HepG2 (cell line): ENCODE measurements around the gene ANXA9. TPM values are rescaled to one million over a fixed set of nuclear protein-coding genes. Genes with fewer than 3 reads are reported as not detected.

Experiments used
- CREM ChIP-seq, 2 experiments: sonication (generic) in 1 of 2; formaldehyde crosslinking in 1 of 2; IDR thresholded peaks; 2 replicates each; pipeline versions ENCODE4 v1.4.0 to v1.6.1; 2016 to 2020; ENCODE audit warnings: antibody characterized with exemption in 1 of 2, mild to moderate bottlenecking in 1 of 2, missing genetic modification reagents in 1 of 2
- KAT8 ChIP-seq: IDR thresholded peaks from 2 replicates; pipeline ENCODE4 v1.6.1; 2016; ENCODE audit warnings: missing genetic modification reagents, missing compliant biosample characterization
- KLF13 ChIP-seq: sonication (generic); formaldehyde crosslinking; IDR thresholded peaks from 2 replicates; pipeline ENCODE4 v1.4.0; 2020; ENCODE audit warnings: mild to moderate bottlenecking, missing genetic modification reagents
- MBNL3 ChIP-seq: fragments of 250-450 bp; sonication (Bioruptor Pico); conservative IDR thresholded peaks from 2 replicates; pipeline ENCODE4 v1.8.0; 2022; ENCODE audit warnings: mild to moderate bottlenecking, inconsistent platforms
- PRPF4 ChIP-seq: fragments of 200-400 bp; formaldehyde crosslinking; IDR thresholded peaks from 2 replicates; pipeline ENCODE4 v1.6.1; 2016; ENCODE audit warnings: low read length, low read depth; ENCODE audit not compliant: poor library complexity, severe bottlenecking
- RBM22 ChIP-seq: fragments of 200-400 bp; formaldehyde crosslinking; optimal IDR thresholded peaks from 2 replicates; pipeline ENCODE3; 2017; ENCODE audit warnings: mild to moderate bottlenecking, low read length, moderate library complexity
- U2AF2 ChIP-seq: fragments of 200-400 bp; formaldehyde crosslinking; IDR thresholded peaks from 2 replicates; pipeline ENCODE4 v1.6.1; 2017; ENCODE audit warnings: low read depth, mild to moderate bottlenecking, low read length
- ZKSCAN1 ChIP-seq: fragments of 150-350 bp; IDR thresholded peaks from 2 replicates; pipeline ENCODE4 v1.6.1; 2014; ENCODE audit warnings: low read length
- ZNF335 ChIP-seq: sonication (generic); formaldehyde crosslinking; IDR thresholded peaks from 2 replicates; pipeline ENCODE4 v1.4.0; 2020; ENCODE audit warnings: missing genetic modification reagents
- ZNF644 ChIP-seq: IDR thresholded peaks from 2 replicates; pipeline ENCODE4 v1.6.1; 2016; ENCODE audit warnings: low read depth
- ZNF766 ChIP-seq: sonication (generic); formaldehyde crosslinking; IDR thresholded peaks from 2 replicates; pipeline ENCODE4 v1.5.0; 2020; ENCODE audit warnings: missing genetic modification reagents, borderline replicate concordance
- ZNF792 ChIP-seq: IDR thresholded peaks from 2 replicates; pipeline ENCODE4 v1.6.1; 2016
- polyA plus RNA-seq, 8 experiments: library from polyadenylated mRNA; depleted of rRNA in 3 of 8; stranded (reverse) in 7 of 8; unstranded in 1 of 8; fragments of >200 nt; fragmentation: Illumina TruSeq in 4 of 8; extraction: Trizol in 4 of 8; gene quantifications; 2 replicates each; pipeline versions ENCODE4 v1.2.1 to v1.2.3, GENCODE V29; 2011 to 2016; ENCODE audit warnings: low read depth in 4 of 8, missing spikeins in 1 of 8, mixed read lengths in 1 of 8; ENCODE audit not compliant: insufficient read depth in 1 of 8
- total RNA-seq, 5 experiments: library from RNA; depleted of rRNA; stranded (reverse); fragments of >200 nt; fragmentation: Illumina TruSeq; extraction: Trizol; gene quantifications; 2 replicates each; pipeline ENCODE4 v1.2.3, GENCODE V29; 2016; ENCODE audit warnings: low read depth in 1 of 5
- TF ChIP-seq, protein P1 (sequence below): sonication (generic); formaldehyde crosslinking; IDR thresholded peaks from 2 replicates; pipeline ENCODE4 v1.8.1; 2023; ENCODE audit warnings: mild to moderate bottlenecking, inconsistent platforms, moderate library complexity, missing genetic modification reagents, borderline replicate concordance
- TF ChIP-seq, protein P2 (sequence below): sonication (generic); formaldehyde crosslinking; IDR thresholded peaks from 2 replicates; pipeline ENCODE4 v1.5.0; 2020; ENCODE audit warnings: mild to moderate bottlenecking, missing genetic modification reagents
- TF ChIP-seq, protein P3 (sequence below): sonication (generic); formaldehyde crosslinking; IDR thresholded peaks from 2 replicates; pipeline ENCODE4 v1.4.0; 2020; ENCODE audit warnings: mild to moderate bottlenecking, missing genetic modification reagents
- TF ChIP-seq, protein P4 (sequence below): sonication (generic); formaldehyde crosslinking; conservative IDR thresholded peaks from 2 replicates; pipeline ENCODE4 v1.4.0; 2020; ENCODE audit warnings: mild to moderate bottlenecking, missing genetic modification reagents, moderate library complexity

ANXA9 gene
- total and polyA plus RNA-seq, 2 of the 13 experiments (the other 11 are each of a cell fraction or from before 2014, with no cell fraction given), result 13.3 to 23.9 TPM

DNA sequence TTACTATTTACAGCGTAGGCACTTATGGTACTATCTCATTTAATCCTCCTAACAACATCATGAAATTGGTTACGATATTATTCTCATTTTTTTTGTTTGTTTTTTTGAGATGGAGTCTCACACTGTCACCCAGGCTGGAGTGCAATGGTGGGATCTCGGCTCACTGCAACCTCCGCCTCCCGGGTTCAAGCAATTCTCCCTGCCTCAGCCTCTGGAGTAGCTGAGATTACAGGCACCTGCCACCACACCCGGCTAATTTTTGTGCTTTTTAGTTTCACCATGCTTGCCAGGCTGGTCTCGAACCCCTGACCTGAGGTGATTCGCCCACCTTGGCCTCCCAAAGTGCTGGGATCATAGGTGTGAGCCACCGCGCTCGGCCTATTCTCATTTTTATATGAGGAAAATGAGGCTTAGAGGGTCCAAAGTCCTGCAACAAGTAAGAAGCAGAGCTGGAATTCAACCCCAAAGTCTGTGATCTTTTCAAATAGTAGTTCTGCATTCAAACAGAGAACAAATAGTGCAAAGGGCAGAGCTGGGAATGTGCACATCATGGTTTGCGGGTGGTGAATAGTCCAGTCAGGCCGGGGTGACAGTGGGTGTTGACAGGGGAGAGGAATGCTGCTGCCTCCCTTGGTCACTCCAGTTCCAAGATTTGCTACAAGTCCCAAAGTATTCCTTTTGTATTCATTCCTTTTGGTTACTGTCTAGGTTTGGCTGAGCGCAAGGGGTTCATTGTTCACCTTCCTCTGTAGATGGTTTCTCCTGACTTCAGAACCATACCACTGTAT, 30.8 kb downstream of the ANXA9 start (continued):
- TF ChIP-seq, protein P1, sequence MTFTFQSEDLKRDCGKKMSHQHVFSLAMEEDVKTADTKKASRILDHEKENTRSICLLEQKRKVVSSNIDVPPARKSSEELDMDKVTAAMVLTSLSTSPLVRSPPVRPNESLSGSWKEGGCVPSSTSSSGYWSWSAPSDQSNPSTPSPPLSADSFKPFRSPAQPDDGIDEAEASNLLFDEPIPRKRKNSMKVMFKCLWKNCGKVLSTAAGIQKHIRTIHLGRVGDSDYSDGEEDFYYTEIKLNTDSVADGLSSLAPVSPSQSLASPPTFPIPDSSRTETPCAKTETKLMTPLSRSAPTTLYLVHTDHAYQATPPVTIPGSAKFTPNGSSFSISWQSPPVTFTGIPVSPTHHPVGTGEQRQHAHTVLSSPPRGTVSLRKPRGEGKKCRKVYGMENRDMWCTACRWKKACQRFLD, result no peak
- TF ChIP-seq ZNF792 (CRISPR knock-in tag), result peak; percentile 10; the same call in 1 of the 2 replicates
- no peak for TF ChIP-seq MBNL3 (CRISPR knock-in tag)
- peak; percentile 44 for TF ChIP-seq KAT8
- TF ChIP-seq ZNF335 (CRISPR knock-in tag), result no peak
- TF ChIP-seq ZNF766 (CRISPR knock-in tag), result no peak
- TF ChIP-seq, protein P2, sequence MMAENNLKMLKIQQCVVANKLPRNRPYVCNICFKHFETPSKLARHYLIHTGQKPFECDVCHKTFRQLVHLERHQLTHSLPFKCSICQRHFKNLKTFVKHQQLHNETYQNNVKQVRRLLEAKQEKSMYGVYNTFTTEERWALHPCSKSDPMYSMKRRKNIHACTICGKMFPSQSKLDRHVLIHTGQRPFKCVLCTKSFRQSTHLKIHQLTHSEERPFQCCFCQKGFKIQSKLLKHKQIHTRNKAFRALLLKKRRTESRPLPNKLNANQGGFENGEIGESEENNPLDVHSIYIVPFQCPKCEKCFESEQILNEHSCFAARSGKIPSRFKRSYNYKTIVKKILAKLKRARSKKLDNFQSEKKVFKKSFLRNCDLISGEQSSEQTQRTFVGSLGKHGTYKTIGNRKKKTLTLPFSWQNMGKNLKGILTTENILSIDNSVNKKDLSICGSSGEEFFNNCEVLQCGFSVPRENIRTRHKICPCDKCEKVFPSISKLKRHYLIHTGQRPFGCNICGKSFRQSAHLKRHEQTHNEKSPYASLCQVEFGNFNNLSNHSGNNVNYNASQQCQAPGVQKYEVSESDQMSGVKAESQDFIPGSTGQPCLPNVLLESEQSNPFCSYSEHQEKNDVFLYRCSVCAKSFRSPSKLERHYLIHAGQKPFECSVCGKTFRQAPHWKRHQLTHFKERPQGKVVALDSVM, result peak; percentile 47; the same call in 1 of the 2 replicates
- peak; percentile 79 for TF ChIP-seq CREM (IDR thresholded peaks at IDR 0.05)
- no peak for TF ChIP-seq CREM (CRISPR knock-in tag; IDR thresholded peaks at IDR 0.05)
- TF ChIP-seq U2AF2, result no peak
- TF ChIP-seq, protein P3, sequence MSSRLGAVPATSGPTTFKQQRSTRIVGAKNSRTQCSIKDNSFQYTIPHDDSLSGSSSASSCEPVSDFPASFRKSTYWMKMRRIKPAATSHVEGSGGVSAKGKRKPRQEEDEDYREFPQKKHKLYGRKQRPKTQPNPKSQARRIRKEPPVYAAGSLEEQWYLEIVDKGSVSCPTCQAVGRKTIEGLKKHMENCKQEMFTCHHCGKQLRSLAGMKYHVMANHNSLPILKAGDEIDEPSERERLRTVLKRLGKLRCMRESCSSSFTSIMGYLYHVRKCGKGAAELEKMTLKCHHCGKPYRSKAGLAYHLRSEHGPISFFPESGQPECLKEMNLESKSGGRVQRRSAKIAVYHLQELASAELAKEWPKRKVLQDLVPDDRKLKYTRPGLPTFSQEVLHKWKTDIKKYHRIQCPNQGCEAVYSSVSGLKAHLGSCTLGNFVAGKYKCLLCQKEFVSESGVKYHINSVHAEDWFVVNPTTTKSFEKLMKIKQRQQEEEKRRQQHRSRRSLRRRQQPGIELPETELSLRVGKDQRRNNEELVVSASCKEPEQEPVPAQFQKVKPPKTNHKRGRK, result no peak
- TF ChIP-seq PRPF4, result no peak
- peak; percentile 46; the same call in 1 of the 2 replicates for TF ChIP-seq ZNF644 (CRISPR knock-in tag)
- TF ChIP-seq, protein P4, sequence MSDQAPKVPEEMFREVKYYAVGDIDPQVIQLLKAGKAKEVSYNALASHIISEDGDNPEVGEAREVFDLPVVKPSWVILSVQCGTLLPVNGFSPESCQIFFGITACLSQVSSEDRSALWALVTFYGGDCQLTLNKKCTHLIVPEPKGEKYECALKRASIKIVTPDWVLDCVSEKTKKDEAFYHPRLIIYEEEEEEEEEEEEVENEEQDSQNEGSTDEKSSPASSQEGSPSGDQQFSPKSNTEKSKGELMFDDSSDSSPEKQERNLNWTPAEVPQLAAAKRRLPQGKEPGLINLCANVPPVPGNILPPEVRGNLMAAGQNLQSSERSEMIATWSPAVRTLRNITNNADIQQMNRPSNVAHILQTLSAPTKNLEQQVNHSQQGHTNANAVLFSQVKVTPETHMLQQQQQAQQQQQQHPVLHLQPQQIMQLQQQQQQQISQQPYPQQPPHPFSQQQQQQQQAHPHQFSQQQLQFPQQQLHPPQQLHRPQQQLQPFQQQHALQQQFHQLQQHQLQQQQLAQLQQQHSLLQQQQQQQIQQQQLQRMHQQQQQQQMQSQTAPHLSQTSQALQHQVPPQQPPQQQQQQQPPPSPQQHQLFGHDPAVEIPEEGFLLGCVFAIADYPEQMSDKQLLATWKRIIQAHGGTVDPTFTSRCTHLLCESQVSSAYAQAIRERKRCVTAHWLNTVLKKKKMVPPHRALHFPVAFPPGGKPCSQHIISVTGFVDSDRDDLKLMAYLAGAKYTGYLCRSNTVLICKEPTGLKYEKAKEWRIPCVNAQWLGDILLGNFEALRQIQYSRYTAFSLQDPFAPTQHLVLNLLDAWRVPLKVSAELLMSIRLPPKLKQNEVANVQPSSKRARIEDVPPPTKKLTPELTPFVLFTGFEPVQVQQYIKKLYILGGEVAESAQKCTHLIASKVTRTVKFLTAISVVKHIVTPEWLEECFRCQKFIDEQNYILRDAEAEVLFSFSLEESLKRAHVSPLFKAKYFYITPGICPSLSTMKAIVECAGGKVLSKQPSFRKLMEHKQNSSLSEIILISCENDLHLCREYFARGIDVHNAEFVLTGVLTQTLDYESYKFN (CRISPR knock-in tag), result peak; percentile 99
- TF ChIP-seq ZKSCAN1, result no peak
- TF ChIP-seq RBM22, result no peak
- no peak for TF ChIP-seq KLF13 (CRISPR knock-in tag)
